Endothelial cell of umbilical vein (primary cell): Measurements from ENCODE around the gene MGP. TPM values are rescaled to one million over a fixed set of nuclear protein-coding genes. Genes with fewer than 3 reads are reported as not detected.

Experiments
- BruUV-seq: library from RNA; stranded (reverse); fragments of 400-500 nt; replicated peaks from 2 replicates; lab custom pipeline; 2021; lab: Mats Ljungman, UMichigan
- CTCF ChIA-PET: fragments of 300-600, 350-600 bp; sonication (Branson Sonifier 250); formaldehyde crosslinking; loops from one replicate; lab custom pipeline; 2021; ENCODE audit warnings: antibody characterized with exemption, inconsistent platforms; lab: Charles Lee
- POLR2A ChIA-PET: fragments of 300-600, 350-600 bp; sonication (Branson Sonifier 250); formaldehyde crosslinking; loops from one replicate; lab custom pipeline; 2021; ENCODE audit warnings: antibody characterized with exemption, inconsistent platforms; lab: Charles Lee
- DNase-seq: peaks from one replicate; pipeline ENCODE4 v3.0.0-alpha.2; 2011; ENCODE audit warnings: low read depth, low spot score
- FAIRE-seq: peaks from 2 replicates; lab custom pipeline; 2011; peaks lifted over from hg19 to GRCh38; lab: Jason Lieb, UNC
- H2AFZ ChIP-seq: 2 replicates; pipeline ENCODE4 v1.6.0; 2012; ENCODE audit warnings: low read depth, low read length, control low read depth, inconsistent platforms
- H3K27ac ChIP-seq: 2 replicates; pipeline ENCODE4 v1.5.1; 2011; ENCODE audit warnings: low read depth, mild to moderate bottlenecking, control low read depth, low read length, moderate library complexity; ENCODE audit not compliant: insufficient read depth
- H3K27me3 ChIP-seq, 2 experiments: 2 replicates each; pipeline versions ENCODE4 v1.6.0 to v1.6.1; 2011; ENCODE audit warnings: low read length in 2 of 2, mixed read lengths in 1 of 2; ENCODE audit not compliant: control insufficient read depth in 2 of 2, insufficient read depth in 2 of 2
- H3K36me3 ChIP-seq, 2 experiments: 2 replicates in 1 of 2; 3 replicates in 1 of 2; pipeline ENCODE4 v1.5.1; 2011; ENCODE audit warnings: low read length in 2 of 2, mild to moderate bottlenecking in 1 of 2, moderate library complexity in 1 of 2; ENCODE audit not compliant: control insufficient read depth in 2 of 2, insufficient read depth in 2 of 2; ENCODE audit errors: extremely low read depth in 1 of 2
- H3K4me1 ChIP-seq: 3 replicates; pipeline ENCODE4 v1.5.1; 2011; ENCODE audit warnings: mild to moderate bottlenecking, low read length; ENCODE audit not compliant: control insufficient read depth, insufficient read depth; ENCODE audit errors: extremely low read depth
- H3K4me2 ChIP-seq: 2 replicates; pipeline ENCODE4 v1.6.1; 2011; ENCODE audit warnings: low read length, control low read depth, mixed read lengths; ENCODE audit not compliant: insufficient read depth
- H3K4me3 ChIP-seq, 3 experiments: fragments of 200-600 bp in 1 of 3; sonication (generic), shearing (Covaris generic) in 1 of 3; replicated peaks in 1 of 3; 2 replicates each; pipeline ENCODE4 v1.5.1; 2011 to 2016; ENCODE audit warnings: control low read depth in 3 of 3, low read length in 3 of 3, mild to moderate bottlenecking in 2 of 3, inconsistent platforms in 1 of 3, low read depth in 1 of 3, moderate library complexity in 1 of 3; ENCODE audit not compliant: insufficient read depth in 1 of 3
- H3K79me2 ChIP-seq: 2 replicates; pipeline ENCODE4 v1.6.0; 2012; ENCODE audit warnings: low read length, inconsistent platforms; ENCODE audit not compliant: control insufficient read depth, insufficient read depth
- H3K9ac ChIP-seq: replicated peaks from 2 replicates; pipeline ENCODE3; 2011; ENCODE audit warnings: low read length, control low read depth; ENCODE audit not compliant: insufficient read depth; ENCODE audit errors: extremely low read depth
- H3K9me1 ChIP-seq: replicated peaks from 3 replicates; pipeline ENCODE4 v1.6.0; 2011; ENCODE audit warnings: mild to moderate bottlenecking, low read length; ENCODE audit not compliant: control insufficient read depth, insufficient read depth; ENCODE audit errors: extremely low read depth
- H3K9me3 ChIP-seq: replicated peaks from 2 replicates; pipeline ENCODE4 v1.5.1; 2012; ENCODE audit warnings: low read length, inconsistent platforms; ENCODE audit not compliant: control insufficient read depth, insufficient read depth
- H4K20me1 ChIP-seq: replicated peaks from 2 replicates; pipeline ENCODE3; 2011; ENCODE audit warnings: mild to moderate bottlenecking, low read length; ENCODE audit not compliant: control insufficient read depth, insufficient read depth; ENCODE audit errors: extremely low read depth
- CTCF ChIP-seq, 2 donors: IDR thresholded peaks; 1 replicate in 1 of 2; 2 replicates in 1 of 2; pipeline ENCODE4 v1.5.1; 2011; ENCODE audit warnings: low read length in 2 of 2, mild to moderate bottlenecking in 2 of 2, moderate library complexity in 2 of 2, control low read depth in 1 of 2, inconsistent platforms in 1 of 2, low read depth in 1 of 2; ENCODE audit not compliant: insufficient read depth in 1 of 2; ENCODE audit errors: extremely low read depth in 1 of 2
- EZH2 ChIP-seq: IDR thresholded peaks from 2 replicates; pipeline ENCODE4 v1.6.1; 2012; ENCODE audit warnings: borderline replicate concordance, low read depth, mild to moderate bottlenecking, moderate library complexity, low read length, inconsistent platforms; ENCODE audit not compliant: severe bottlenecking
- FOS ChIP-seq: IDR thresholded peaks from 2 replicates; pipeline ENCODE4 v1.6.1; 2011; ENCODE audit warnings: mild to moderate bottlenecking, low read length, moderate library complexity, borderline replicate concordance; ENCODE audit not compliant: insufficient read depth
- GATA2 ChIP-seq: IDR thresholded peaks from 2 replicates; pipeline ENCODE4 v1.7.0; 2011; ENCODE audit warnings: low read depth, mild to moderate bottlenecking, moderate library complexity, mixed read lengths, low read length; ENCODE audit not compliant: insufficient read length, insufficient read depth
- JUN ChIP-seq: IDR thresholded peaks from 2 replicates; pipeline ENCODE4 v1.6.1; 2011; ENCODE audit warnings: borderline replicate concordance, low read depth; ENCODE audit not compliant: insufficient read length, insufficient read depth
- MAX ChIP-seq: IDR thresholded peaks from 2 replicates; pipeline ENCODE4 v1.6.1; 2011; ENCODE audit not compliant: insufficient read depth, insufficient read length
- MYC ChIP-seq: IDR thresholded peaks from one replicate; pipeline ENCODE4 v1.6.1; 2011; ENCODE audit warnings: mild to moderate bottlenecking, low read depth, low read length
- POLR2A ChIP-seq: IDR thresholded peaks from 2 replicates; pipeline ENCODE4 v1.6.1; 2012; ENCODE audit warnings: low read depth, mild to moderate bottlenecking, control low read depth, low read length
- POLR2AphosphoS5 ChIP-seq: IDR thresholded peaks from 2 replicates; pipeline ENCODE4 v1.6.1; 2012; ENCODE audit warnings: low read depth, mild to moderate bottlenecking, control low read depth, low read length, moderate library complexity; ENCODE audit not compliant: insufficient read depth
- dilution Hi-C: fragments of 300-500 bp; cut with MboI; formaldehyde crosslinking; loops from one replicate; pipeline ENCODE4 v1.15.0; 2019; ENCODE audit warnings: low sequenced_read_pairs; ENCODE audit not compliant: extremely low pct_ligation_motif_present
- intact Hi-C: fragments of 100-400 bp; cut with micrococcal nuclease; formaldehyde crosslinking; loops from one replicate; pipeline ENCODE4 v1.10.0; 2022
- polyA plus RNA-seq, 4 experiments: library from polyadenylated mRNA; depleted of rRNA in 3 of 4; stranded (reverse) in 3 of 4; unstranded in 1 of 4; fragments of >200 nt; gene quantifications; 2 replicates each; pipeline versions ENCODE4 v1.2.1 to v1.2.3, GENCODE V29; 2011 to 2012; ENCODE audit warnings: missing spikeins in 1 of 4
- total RNA-seq: library from RNA; stranded (reverse); gene quantifications from 2 replicates; pipeline ENCODE4 v1.2.3, GENCODE V29; 2021

MGP gene
- total and polyA plus RNA-seq, 2 donors (not counting 3 experiments of a cell fraction or from before 2014, with no cell fraction given): 284 to 479 TPM

- H3K79me2 ChIP-seq: no peaks in the 10 kb centered on the region
- no peaks in the 10 kb centered on the region for H3K9me1 ChIP-seq
- dilution Hi-C loops (no loop called here), intact Hi-C loops (loop anchor here (5.0 kb wide), 1 partner anchor 136 kb away; a partner anchor contains a TSS)
- ChIA-PET POLR2A (no interaction called here), CTCF (no interaction called here)
- no peak for FAIRE-seq
- no peak for DNase-seq
- H3K9ac ChIP-seq: no peak overlapping the region
- H2AFZ ChIP-seq: no peak overlapping the region
- no peaks in the 10 kb centered on the region for H3K36me3 ChIP-seq
- H3K4me3 ChIP-seq: no peak overlapping the region
- H4K20me1 ChIP-seq: no peaks in the 10 kb centered on the region
- H3K4me2 ChIP-seq: no peak overlapping the region
- BruUV-seq: no TSS peak
- H3K27ac ChIP-seq: no peak overlapping the region
- H3K9me3 ChIP-seq: no peaks in the 10 kb centered on the region
- TF ChIP-seq CTCF (IDR thresholded peaks at IDR 0.05; ENCODE audit: extremely low read depth in 1 of 2, insufficient read depth in 1 of 2, low read depth in 1 of 2, low read length in 2 of 2) (no peak), FOS (no peak), JUN (no peak), EZH2 (no peak), MAX (no peak), POLR2AphosphoS5 (no peak), MYC (no peak), POLR2A (no peak), GATA2 (no peak)
- H3K27me3 ChIP-seq: no peaks in the 10 kb centered on the region
- H3K4me1 ChIP-seq: peaks cover 40% of the 10 kb centered on the region
Measured at GRCh38 chr12:14907953-14908352, 22.3 kb upstream of the MGP start.
